Measurements from ENCODE around the gene SH3RF1. TPM values are rescaled to one million over a fixed set of nuclear protein-coding genes. Genes with fewer than 3 reads are reported as not detected.

The SH3RF1 gene
- total and polyA plus RNA-seq, 10 of the 15 experiments (the other 5 are each of a cell fraction or from before 2014, with no cell fraction given): 4.5 to 22.5 (median 10.4) TPM

DNA sequence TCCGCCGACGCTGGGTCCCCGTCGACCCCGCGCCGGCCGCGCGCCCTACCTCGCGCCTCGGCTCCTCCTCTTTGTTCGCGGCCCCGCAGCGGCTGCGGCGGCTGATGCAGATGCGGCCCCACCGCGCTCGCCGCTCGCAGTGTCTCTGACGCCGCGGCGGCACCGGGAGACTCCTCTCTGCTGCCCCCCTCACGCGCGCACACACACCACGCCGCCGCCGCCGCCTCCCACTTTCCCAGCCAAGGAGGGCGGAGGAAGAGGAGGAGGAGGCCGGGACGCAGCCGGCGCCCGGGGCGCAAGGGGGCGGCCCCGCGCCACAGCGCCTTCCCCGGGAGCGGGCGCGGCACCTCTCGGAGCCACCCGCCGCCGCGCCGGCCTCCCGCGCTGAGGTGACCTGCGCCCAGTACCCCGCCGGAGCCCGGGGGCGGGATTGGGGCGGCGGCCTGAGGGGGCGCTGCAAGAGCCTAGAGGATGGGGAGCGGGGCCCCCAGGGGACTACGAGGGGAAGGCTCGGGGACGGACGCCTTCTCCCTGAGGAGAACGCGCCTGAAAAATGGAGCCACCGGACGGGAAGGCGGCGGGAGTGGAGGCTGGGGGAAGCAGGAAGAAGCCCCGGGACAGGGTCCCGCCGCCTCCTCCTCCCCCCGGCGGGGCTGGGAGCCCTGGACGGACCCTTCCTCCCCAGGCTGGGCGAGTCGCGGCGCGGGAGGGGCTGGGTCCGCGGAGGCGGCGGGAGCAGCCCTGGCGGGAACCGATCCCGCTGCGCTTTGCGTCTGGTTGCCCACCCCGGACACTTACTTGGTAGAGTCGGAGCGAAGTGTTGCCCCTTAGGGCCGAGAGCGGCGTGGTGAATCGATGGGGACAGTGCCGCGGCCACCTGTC lies at the start of gene SH3RF1 (continued):
- TF ChIP-seq, protein P1, sequence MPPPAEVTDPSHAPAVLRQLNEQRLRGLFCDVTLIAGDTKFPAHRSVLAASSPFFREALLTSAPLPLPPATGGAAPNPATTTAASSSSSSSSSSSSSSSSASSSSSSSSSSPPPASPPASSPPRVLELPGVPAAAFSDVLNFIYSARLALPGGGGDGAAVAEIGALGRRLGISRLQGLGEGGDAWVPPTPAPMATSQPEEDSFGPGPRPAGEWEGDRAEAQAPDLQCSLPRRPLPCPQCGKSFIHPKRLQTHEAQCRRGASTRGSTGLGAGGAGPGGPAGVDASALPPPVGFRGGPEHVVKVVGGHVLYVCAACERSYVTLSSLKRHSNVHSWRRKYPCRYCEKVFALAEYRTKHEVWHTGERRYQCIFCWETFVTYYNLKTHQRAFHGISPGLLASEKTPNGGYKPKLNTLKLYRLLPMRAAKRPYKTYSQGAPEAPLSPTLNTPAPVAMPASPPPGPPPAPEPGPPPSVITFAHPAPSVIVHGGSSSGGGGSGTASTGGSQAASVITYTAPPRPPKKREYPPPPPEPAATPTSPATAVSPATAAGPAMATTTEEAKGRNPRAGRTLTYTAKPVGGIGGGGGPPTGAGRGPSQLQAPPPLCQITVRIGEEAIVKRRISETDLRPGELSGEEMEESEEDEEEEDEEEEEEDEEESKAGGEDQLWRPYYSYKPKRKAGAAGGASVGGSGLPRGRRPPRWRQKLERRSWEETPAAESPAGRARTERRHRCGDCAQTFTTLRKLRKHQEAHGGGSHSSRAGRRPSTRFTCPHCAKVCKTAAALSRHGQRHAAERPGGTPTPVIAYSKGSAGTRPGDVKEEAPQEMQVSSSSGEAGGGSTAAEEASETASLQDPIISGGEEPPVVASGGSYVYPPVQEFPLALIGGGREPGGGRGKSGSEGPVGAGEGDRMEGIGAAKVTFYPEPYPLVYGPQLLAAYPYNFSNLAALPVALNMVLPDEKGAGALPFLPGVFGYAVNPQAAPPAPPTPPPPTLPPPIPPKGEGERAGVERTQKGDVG (CRISPR knock-in tag; IDR thresholded peaks at IDR 0.05): no peak
- TF ChIP-seq TARDBP (IDR thresholded peaks at IDR 0.05; ENCODE audit: borderline replicate concordance) (0 out of 2 replicates have a peak, but pooled peaks have one; percentile 1), USF2 (IDR thresholded peaks at IDR 0.05; ENCODE audit: borderline replicate concordance, low read depth, low read length) (no peak), NR2C1 (IDR thresholded peaks at IDR 0.05) (no peak), ZNF217 (IDR thresholded peaks at IDR 0.05) (no peak; the same call in 1 of the 2 replicates), SMARCA5 (IDR thresholded peaks at IDR 0.05) (peak; percentile 85), MTA2 (IDR thresholded peaks at IDR 0.05; ENCODE audit: low read depth) (no peak), RELB (IDR thresholded peaks at IDR 0.05; ENCODE audit: low read depth) (no peak), BMI1 (IDR thresholded peaks at IDR 0.05; ENCODE audit: borderline replicate concordance) (no peak), MEF2B (IDR thresholded peaks at IDR 0.05; ENCODE audit: partially characterized antibody, poor library complexity, severe bottlenecking) (peak; percentile 82), HDAC6 (IDR thresholded peaks at IDR 0.05; ENCODE audit: unreplicated experiment) (peak; percentile 51), GATAD2B (conservative IDR thresholded peaks at IDR 0.05; ENCODE audit: low read depth) (peak; percentile 87), TAF1 (IDR thresholded peaks at IDR 0.05; ENCODE audit: borderline replicate concordance, low read depth, low read length) (peak; percentile 14; the same call in 1 of the 2 replicates), NR2F1 (conservative IDR thresholded peaks at IDR 0.05) (peak; percentile 75), SP1 (IDR thresholded peaks at IDR 0.05; ENCODE audit: low read depth, low read length) (no peak), DPF2 (IDR thresholded peaks at IDR 0.05) (peak; percentile 92), SPI1 (IDR thresholded peaks at IDR 0.05; ENCODE audit: borderline replicate concordance, insufficient read depth, low read depth, low read length) (no peak), ASH2L (IDR thresholded peaks at IDR 0.05; ENCODE audit: borderline replicate concordance, low read depth) (0 out of 2 replicates have a peak, but pooled peaks have one; percentile 23), CHD4 (IDR thresholded peaks at IDR 0.05) (no peak), CBX3 (IDR thresholded peaks at IDR 0.05; ENCODE audit: borderline replicate concordance, low read depth) (no peak), MXI1 (IDR thresholded peaks at IDR 0.05; ENCODE audit: low read depth, low read length) (0 out of 2 replicates have a peak, but pooled peaks have one; percentile 8), BRCA1 (IDR thresholded peaks at IDR 0.05; ENCODE audit: low read depth, low read length) (no peak)
- TF ChIP-seq, protein P2, sequence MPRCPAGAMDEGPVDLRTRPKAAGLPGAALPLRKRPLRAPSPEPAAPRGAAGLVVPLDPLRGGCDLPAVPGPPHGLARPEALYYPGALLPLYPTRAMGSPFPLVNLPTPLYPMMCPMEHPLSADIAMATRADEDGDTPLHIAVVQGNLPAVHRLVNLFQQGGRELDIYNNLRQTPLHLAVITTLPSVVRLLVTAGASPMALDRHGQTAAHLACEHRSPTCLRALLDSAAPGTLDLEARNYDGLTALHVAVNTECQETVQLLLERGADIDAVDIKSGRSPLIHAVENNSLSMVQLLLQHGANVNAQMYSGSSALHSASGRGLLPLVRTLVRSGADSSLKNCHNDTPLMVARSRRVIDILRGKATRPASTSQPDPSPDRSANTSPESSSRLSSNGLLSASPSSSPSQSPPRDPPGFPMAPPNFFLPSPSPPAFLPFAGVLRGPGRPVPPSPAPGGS (IDR thresholded peaks at IDR 0.05; ENCODE audit: borderline replicate concordance, insufficient read depth, low read depth, low read length, poor library complexity, severe bottlenecking): peak; percentile 15

All from GM12878 (cell line).